ENCODE data around the gene UNC93B1.
"Not testable (repeated sequence)": the region's sequence is repeated elsewhere in the genome, so short reads cannot be mapped to it uniquely, and the experiment has no call there.

UNC93B1 gene

DNA sequence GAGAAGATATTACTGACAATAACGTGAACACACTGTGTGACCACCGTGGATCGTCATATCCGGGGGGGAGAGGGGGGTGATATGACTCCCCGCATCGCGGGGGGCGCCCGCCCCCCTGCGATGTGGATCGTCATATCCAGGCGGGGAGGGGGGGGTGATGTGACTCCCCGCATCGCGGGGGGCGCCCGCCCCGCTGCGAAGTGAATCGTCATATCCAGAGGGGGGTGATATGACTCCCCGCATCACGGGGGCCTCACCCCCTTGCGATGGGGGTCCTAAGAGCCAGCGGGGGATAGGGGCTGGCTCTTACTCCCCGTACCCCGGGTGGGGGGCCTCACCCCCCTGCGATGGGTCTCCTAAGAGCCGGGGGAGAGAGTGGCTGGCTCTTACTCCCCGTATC, 19.9 kb downstream of the UNC93B1 start:
- TF ChIP-seq, protein P1, sequence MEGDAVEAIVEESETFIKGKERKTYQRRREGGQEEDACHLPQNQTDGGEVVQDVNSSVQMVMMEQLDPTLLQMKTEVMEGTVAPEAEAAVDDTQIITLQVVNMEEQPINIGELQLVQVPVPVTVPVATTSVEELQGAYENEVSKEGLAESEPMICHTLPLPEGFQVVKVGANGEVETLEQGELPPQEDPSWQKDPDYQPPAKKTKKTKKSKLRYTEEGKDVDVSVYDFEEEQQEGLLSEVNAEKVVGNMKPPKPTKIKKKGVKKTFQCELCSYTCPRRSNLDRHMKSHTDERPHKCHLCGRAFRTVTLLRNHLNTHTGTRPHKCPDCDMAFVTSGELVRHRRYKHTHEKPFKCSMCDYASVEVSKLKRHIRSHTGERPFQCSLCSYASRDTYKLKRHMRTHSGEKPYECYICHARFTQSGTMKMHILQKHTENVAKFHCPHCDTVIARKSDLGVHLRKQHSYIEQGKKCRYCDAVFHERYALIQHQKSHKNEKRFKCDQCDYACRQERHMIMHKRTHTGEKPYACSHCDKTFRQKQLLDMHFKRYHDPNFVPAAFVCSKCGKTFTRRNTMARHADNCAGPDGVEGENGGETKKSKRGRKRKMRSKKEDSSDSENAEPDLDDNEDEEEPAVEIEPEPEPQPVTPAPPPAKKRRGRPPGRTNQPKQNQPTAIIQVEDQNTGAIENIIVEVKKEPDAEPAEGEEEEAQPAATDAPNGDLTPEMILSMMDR (IDR thresholded peaks at IDR 0.05; ENCODE audit: insufficient read depth, low read depth, low read length, missing control alignments) = no peak
- H3K4me3 ChIP-seq (ENCODE audit: low read length) = no peak overlapping the region
- DNase-seq (ENCODE audit: low read depth) = no peak

DNA sequence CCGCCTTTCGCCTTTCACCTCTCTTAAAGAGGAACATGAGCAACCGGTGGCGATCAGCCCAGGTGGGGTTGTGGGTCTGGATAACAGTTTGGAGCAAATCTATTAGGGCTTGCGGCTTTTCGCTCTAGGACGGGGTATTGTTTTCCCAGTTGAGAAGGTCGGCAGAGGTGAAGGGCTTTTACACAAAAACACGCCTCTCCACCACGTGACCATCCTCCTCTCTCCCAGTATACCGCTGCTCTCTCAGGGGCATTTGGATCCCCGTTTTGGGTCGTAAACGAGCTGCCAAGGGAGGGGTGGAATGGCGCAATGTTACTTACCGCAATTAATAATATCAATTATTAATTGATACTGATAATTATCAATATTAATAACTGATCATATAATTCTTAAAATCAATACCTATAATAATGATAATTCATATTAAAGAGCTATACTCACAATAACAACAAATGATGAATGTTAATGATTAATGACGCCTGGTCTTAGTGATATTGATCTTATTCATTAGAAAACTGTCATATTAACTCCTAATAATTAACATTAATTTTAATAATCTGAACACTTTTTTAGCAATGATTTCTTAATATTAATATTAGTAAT, 21.5 kb downstream of the UNC93B1 start:
- DNase-seq (ENCODE audit: low read depth) = not testable (repeated sequence)

DNA sequence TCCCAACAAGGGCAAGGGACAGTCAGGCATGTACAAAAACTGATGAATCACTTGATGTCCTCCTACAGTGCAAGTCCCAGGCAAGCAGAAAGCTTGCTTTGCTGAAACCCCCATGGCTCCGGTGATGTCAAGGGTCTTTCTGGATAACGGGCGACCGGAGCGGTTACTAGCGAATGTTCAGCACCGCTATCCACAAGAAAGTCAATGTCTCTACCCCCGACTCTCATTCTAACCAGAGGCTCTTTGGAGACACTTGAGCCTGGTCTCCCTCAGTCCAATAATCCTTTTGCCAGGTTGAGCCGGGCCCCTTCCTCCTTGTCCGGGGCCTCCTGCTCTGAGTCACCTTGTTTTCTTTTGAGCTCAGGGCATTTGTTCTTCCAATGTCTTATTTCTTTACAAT, 22.7 kb downstream of the UNC93B1 start:
- DNase-seq (ENCODE audit: low read depth); H3K4me3 ChIP-seq (ENCODE audit: low read length): not testable (repeated sequence)

More for the DNA sequence above, 21.5 kb downstream of the UNC93B1 start:
- H3K4me3 ChIP-seq (ENCODE audit: low read length) = not testable (repeated sequence)

DNA sequence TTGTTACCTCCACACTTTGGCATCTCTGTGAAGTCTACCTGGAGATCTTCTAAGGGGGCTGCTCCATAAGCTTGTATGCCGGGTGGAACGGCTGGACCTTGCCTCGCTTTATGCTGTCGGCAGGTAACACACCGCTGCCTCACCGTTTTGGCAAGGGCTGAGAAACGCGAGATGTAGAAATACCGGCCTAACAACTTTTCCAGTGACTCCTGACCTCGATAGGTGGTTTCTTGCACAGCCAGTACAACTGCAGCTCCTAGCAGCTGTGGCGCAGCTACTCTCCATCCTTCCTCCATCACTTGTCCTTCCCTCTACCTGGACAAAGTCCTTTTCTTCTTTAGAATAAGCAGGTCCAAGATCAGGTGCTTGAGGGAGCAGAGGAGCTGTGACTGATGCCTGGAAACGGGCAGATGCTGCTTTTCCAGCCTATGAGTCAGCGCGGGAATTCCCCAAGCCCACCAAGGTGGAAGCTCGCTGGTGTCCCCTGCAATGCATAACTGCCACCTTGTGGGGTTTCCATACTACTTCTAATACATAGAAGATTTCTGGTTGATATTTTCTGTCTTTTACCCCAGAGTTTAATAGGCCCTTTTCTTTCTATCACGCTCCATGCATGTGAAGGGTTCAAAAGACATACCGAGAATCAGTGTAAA, 25.0 kb downstream of the UNC93B1 start:
- peak; percentile 85 for DNase-seq (ENCODE audit: low read depth)
- H3K4me3 ChIP-seq (ENCODE audit: low read length) = peak overlapping the region; percentile 15

DNA sequence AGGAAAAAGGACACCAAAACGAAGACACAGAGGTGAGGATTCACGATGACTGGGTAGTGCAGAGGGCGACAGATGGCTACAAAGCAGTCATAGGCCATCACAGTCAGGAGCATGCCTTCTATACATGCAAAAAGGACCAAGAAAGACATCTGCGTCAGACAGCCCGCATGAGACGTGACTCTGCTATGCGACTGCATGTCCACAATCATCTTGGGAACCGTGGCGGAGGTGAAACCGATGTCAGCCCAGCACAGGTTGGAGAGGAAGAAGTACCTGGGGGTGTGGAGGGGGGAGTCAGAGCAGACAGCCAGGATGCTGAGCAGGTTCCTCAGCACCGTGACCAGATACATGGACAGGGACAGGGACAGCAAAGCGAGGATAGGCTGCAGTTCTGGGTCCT, 29.2 kb downstream of the UNC93B1 start:
- not testable (repeated sequence) for H3K4me3 ChIP-seq (ENCODE audit: low read length); DNase-seq (ENCODE audit: low read depth)

DNA sequence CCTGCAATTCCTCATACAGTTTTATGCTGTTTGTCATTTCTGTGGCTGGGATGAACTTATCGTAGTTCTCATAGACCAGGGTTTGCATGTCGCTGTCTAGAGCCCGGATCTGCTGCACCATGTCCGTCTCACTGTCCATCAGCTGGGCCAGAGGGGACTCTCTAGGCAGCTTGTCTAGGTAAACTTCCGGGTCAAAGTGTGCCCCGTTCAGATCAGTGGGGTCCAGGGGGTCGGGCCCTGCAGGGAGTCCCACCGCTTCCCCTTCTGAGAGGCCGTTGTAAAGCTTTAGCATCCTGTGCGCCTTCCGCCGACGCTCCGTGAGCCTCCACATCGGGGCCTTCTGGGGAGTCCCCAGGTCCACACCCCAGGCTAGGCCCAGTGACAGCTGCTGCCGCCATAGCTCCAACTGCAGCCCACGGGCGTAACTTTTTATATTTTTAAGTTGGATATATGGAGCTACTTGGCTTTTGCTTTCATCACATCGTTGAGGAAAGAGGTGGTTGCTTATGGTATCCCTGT, 38.0 kb downstream of the UNC93B1 start:
- not testable (repeated sequence) for DNase-seq (ENCODE audit: low read depth); H3K4me3 ChIP-seq (ENCODE audit: low read length)

DNA sequence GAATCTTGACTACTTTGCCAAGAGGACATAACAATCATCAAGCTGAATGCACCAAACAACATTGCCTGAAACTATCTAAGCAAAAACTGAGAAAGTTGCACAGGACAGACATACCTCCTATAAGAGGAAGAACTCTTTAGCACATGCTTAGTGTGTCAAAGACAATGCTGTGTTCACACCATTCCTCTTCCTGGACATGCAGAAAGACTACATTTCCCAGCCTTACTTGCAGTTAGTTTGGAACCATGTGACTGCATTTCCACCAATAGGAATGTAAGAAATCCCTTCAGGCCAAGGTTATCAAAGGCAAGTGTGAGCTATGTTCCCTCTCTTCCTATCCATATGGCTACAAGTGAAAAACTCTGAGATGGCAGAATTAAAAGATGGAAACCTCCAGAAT, 39.2 kb downstream of the UNC93B1 start:
- H3K4me3 ChIP-seq (ENCODE audit: low read length); DNase-seq (ENCODE audit: low read depth): not testable (repeated sequence)

DNA sequence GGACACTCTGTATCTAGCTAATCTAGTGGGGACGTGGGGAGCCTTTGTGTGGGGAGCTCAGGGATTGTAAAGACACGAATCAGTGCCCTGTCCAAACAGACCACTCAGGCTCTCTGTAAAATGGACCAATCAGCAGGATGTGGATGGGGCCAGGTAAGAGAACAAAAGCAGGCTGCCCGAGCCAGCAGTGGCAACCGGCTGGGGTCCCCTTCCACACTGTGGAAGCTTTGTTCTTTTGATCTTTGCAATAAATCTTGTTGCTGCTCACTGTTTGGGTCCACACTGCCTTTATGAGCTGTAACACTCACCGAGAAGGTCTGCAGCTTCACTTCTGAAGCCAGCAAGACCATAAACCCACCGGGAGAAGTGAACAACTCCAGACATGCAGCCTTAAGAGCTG, 40.0 kb downstream of the UNC93B1 start:
- not testable (repeated sequence) for H3K4me3 ChIP-seq (ENCODE audit: low read length); DNase-seq (ENCODE audit: low read depth)

DNA sequence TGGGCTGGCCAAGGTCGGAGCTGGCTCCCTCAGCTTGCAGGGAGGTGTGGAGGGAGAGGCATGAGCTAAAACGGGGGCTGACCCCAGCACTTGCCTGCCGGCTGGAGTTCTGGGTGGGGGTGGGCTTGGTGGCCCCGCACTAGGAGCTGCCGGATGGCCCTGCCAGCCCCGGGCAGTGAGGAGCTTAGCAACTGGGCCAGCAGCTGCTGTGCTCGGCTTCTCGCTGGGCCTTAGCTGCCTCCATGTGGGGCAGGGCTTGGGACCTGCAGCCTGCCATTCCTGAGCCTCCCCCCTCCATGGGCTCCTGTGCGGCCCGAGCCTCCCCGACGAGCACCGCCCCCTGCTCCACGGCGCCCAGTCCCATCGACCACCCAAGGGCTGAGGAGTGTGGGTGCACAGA, 40.7 kb downstream of the UNC93B1 start:
- not testable (repeated sequence) for H3K4me3 ChIP-seq (ENCODE audit: low read length); DNase-seq (ENCODE audit: low read depth)

DNA sequence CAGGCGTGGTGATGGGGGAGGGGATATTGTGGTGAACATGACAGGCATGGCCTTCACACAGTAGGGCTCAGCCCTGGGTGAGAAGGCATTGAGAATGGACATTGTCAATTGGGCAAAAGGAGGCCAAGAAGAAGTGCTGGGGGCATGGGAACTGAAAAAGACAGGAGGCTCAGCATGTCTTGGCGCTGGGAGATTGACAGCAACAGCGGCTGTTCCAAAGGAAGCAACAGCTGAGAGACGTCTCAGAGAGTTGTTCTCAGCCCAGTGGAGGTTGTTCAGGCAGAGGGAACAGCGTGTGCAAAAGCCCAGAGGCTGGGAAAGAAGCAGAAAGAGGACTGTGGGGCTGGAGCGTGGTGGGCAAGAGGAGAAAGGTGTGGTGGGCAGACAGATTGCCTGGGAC, 47.7 kb downstream of the UNC93B1 start:
- not testable (repeated sequence) for H3K4me3 ChIP-seq (ENCODE audit: low read length); DNase-seq (ENCODE audit: low read depth)

DNA sequence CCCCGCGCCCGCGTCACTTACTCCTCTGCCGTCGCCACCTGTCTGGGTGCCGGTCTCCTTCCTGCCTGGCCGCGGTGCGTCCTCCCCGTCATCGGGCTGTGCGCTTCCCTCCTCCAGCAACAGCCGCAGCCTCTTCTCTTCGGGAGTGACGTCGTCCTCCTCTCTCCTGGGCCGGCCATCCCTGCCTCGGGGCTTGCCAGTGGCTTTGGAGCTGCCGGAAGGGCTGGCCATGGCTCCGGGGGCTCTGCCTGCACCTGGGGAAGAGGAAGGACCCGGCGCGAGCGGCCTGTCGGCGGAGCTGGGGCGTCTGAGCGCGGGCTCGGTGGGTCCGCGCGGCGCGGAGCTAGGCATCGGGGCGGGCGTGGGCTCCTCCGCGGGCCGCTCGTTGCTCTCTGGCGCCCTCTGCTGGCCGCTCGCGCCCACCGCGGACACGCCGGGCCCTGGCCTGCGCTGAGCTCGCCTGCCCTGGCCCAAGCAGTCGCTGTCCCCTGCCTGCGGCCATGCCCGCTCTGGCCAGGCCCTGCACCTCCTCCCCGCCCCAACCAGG, 48.4 kb downstream of the UNC93B1 start:
- TF ChIP-seq, protein P1 (IDR thresholded peaks at IDR 0.05; ENCODE audit: insufficient read depth, low read depth, low read length, missing control alignments) = peak; percentile 30
- H3K4me3 ChIP-seq (ENCODE audit: low read length) = peak overlapping the region; percentile 32
- DNase-seq (ENCODE audit: low read depth) = peak; percentile 55

DNA sequence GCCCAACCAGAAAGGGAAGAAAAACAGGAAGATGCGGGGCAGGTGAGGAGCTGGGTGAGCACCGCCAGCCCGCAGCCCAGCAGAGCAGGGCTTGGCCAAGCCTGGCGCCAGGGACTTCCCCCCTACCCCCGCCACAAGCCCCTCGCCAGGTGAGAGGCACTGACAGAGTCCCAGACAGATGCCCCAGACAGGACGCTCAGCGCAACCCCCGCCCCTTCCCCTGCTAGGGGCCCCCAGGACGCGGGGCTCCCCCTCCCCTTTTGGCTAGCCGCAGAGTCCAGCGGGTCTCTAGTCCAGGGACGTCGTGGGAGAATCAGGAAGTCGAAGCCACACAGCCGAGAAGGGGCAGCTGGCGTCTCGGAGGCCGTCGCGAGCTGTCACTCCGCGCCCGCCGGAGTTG, 48.9 kb downstream of the UNC93B1 start:
- H3K4me3 ChIP-seq (ENCODE audit: low read length) = not testable (repeated sequence)

DNA sequence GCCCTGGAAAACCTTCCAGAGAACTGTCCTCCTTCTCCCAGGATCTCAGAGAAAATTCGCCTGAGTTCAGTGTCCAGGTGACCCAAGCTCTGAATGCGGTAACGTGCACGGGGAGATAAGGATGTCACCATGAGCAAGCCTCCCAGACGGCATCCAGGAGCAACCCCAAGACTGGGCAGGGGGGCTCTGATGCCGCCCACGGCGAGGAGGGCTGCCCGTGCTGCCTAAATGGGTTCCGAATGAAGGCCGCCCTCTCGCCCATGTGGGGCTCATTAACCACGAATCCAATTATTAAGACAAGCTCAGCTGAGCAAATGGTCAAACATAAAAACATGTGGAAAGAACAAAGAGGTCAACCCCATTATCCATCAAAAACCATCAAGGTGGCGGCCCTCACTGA, 49.6 kb downstream of the UNC93B1 start:
- H3K4me3 ChIP-seq (ENCODE audit: low read length); DNase-seq (ENCODE audit: low read depth): not testable (repeated sequence)

More for the DNA sequence above, 48.9 kb downstream of the UNC93B1 start:
- not testable (repeated sequence) for DNase-seq (ENCODE audit: low read depth)

DNA sequence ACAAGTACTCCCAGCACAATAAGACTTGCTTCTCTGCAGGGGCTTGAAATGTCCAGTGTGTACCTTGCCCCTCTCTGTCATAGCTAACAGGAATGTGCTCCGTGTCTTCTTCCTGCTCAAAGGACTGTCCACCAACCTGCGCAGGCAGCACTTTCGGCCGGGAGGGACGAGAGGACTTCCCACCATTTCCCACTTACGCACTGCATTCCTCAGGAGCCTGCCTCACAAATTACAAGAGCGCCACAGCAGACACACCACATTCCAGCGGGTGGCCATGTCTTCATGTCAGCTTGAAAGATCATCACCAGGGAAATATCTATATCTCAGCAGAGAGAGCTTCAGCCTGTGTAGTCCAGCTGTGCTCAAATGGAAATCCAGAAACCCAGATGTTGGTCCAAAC, 53.2 kb downstream of the UNC93B1 start:
- not testable (repeated sequence) for DNase-seq (ENCODE audit: low read depth); H3K4me3 ChIP-seq (ENCODE audit: low read length)

DNA sequence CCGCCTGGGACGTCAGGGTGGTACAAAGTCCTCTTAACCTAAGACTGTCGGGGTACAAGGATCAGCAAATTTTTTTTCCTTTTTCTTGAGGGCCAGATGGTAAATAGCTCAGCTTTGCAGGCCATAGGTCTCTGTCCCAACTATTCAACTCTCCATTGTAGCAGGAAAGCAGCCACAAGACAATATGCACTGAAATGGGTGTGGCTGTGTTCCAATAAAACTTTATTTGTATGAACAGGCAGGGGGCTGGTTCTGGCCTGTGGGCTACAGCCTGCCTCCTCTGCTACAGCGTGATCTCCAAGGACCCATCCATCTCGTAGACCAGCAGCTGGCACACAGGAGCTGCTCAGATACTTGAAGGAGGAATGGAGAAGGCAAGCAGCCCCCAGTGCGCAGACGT, 56.1 kb downstream of the UNC93B1 start:
- not testable (repeated sequence) for H3K4me3 ChIP-seq (ENCODE audit: low read length); DNase-seq (ENCODE audit: low read depth)

DNA sequence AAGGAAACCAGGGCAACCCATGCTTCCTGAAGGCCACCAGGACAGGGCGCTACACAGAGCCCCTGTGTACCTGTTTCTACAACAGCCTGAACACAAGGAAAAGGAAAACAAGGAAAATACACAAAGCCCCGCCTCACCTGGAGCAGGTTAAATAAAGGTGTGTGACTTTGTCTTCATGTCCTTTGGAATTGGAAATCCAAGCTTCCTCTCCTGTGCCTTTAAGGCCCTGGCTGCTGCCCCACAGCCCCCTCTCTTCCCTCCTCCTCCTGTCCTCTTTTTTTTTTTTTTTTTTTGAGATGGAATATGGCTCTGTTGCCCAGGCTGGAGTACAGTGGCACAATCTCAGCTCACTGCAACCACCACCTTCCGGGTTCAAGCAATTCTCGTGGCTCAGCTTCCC, 57.5 kb downstream of the UNC93B1 start:
- DNase-seq (ENCODE audit: low read depth); H3K4me3 ChIP-seq (ENCODE audit: low read length): not testable (repeated sequence)

DNA sequence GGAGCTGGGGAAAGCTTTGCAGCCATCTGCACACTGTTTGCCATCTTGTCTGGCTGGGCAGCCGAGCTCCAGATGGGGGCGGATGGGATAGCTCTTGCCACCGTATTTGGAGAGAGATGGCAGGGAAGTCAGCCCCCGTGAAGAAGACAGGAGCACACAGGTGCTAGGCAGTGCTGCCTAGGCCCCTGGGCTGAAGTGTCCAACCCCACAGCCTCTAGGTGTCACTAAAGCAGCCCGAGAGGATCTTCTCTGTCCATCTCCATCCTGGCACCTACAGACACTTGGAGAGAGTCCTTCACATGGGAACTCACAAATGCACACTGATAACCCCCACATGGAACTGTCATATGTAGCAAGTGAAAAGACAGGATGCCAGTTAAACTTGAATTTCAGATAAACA, 60.5 kb downstream of the UNC93B1 start:
- H3K4me3 ChIP-seq (ENCODE audit: low read length); DNase-seq (ENCODE audit: low read depth): not testable (repeated sequence)

Measured in epithelial cell of esophagus (primary cell).